Fibroblast of skin of right quadriceps (primary cell): ENCODE data around the gene PLCB1.
A peak's percentile ranks its signal among the peaks of the same experiment; 100 is the strongest.

Source experiments
- DNase-seq: peaks from one replicate; pipeline ENCODE4 v3.0.0-alpha.2; 2013

The PLCB1 gene

GRCh38 chr20:8248051-8248450 is 116.0 kb downstream of the PLCB1 start:
- no peak for DNase-seq

DNA sequence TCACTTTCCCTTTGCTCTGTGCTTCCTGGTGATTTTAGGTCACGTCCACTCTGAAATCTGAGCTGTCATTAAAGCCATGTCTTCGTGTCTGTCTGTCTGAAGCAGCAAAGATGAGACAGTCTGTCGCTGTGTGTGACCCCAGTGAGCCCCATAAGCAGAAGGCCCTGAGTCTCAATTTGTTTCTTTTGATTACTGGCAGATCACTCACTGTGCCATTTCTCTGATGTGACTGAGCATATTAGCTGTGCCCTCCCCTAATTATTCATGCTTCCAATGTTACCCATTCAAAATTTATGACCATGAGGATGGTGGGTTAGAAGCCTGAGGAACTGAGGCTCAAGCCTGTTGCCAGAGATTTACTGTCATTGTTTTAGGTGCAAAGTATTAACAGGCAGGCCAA is 117.6 kb downstream of the PLCB1 start:
- DNase-seq, result no peak

DNA sequence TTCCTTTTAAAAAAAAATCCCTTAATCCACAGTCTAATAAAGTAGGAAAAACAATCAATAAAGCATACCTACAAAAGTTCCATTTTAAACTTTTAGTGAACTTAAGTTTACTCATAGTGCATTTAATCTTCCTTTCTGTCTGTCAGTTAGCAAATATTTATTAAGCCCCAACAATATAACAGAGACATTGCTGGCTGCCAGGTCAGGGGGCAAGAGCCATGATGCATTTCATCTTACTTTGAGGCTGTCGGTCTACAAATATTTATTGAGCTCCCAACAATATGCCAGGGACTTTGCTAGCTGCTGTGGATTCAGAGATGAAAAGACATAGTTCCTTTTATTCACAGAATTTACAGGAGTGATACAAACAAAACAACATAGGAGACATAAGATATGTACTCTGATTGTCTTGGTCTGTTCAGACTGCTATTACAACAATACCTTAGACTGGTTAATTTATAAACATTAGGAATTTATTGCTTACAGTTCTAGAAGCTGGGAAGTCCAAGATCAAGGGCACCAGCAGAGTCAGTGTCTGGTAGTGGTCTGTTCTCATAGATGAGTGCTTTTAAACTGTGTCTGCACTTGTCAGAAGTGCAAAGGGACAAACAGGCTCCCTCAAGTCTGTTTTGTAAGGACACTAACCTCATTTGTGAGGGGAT is 118.6 kb downstream of the PLCB1 start:
- no peak for DNase-seq

DNA sequence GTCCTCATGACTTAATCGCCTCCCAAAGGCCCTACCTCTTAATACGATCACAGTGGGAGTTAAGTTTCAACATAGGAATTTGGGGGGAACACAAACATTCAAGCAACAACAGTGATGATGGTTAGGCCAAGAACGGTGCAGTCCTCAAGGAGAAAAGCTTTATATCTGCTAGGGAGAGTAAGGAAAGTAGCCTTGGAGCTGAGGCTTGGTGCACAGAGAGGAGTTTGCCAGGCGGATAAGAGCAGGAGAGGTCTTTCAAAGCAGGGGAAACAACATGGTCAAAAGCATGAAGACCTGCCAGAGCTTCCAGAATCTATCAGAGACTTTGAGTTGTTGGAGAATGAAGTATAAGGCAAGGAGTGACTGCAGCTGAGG is 119.1 kb downstream of the PLCB1 start:
- DNase-seq, result no peak

DNA sequence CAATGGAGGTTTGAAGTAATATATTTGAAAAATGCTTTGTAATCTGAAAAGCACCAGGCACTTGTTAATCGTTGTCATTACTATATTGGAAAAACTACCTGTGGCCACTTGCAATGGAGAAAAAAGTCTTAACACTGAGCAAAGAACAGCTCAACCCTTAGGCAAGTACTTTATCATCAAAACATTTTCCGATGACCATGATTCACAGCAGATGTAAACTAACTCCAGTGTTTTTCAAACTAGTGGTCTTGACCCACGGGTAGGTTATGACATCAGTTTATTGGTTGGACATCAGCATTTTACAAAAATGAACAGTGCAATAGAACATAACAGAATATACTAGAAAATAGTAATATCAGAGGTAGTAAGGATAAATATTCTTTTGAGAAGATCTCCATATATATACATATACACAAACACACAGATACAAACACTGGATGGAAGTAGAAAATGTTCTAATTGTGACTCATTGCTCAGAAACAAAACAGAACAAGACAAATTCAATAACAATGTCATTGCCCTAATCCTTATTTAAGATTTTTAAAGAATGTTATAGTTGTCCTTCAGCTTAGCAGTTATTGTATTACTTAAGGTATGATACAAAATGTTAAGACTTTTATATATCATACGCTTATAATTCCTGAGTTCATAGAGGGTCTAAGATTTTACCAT is 123.0 kb downstream of the PLCB1 start:
- DNase-seq, result no peak

DNA sequence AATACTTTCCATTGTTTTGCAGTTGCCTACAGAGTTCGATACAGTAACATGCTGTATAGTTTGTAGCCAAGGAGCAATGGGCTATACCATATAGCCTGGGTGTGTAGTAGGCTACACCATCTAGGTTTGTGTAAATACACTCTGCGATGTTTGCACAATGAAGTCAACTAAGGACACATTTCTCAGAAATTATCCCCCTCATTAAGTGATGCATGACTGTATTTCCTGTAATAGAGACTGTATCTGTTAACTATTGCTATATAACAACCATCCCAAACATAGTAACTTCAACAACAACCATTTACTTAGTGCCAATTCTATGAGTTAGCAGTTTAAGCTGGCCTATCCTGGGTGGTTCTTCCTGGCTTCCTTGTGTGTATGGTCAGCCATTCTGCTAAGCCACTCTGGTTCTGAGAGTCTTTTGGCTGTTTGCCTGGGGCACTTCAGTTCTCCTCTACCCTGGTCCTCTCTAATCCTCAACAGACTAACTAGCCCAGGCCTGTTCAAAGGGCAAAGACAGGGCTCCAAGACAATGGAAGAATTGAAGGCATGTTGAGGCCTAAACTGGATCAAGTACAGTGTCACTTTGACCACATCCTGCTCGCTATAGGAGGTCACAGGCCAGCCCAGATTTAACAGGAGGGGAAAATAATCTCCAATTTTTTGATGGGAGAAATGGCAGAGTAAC is 124.0 kb downstream of the PLCB1 start:
- no peak for DNase-seq

GRCh38 chr20:8260837-8261251 is 128.8 kb downstream of the PLCB1 start:
- no peak for DNase-seq

- no peak for DNase-seq
Observed at GRCh38 chr20:8262721-8263120, 130.7 kb downstream of the PLCB1 start.

DNA sequence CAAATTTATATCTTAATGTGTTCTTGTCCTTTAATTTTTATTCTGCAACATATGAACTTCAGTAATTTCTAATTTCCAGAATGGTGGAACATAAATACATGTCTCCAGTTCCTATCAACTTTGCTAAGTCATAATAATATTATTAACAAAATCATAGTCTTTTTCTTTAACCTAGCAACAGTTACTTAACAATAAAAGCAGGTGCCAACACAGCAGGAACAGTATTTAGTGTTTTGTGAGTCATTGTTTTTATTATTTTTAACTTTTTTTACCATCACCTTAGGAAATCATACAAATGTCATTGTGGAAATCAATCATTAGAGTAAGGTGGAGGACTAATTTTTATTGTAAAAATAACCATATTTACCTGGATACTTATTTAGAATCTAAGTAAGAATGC is 133.5 kb downstream of the PLCB1 start:
- no peak for DNase-seq

- no peak for DNase-seq
Observed at GRCh38 chr20:8267009-8267408, 134.9 kb downstream of the PLCB1 start.

GRCh38 chr20:8271727-8272126 is 139.7 kb downstream of the PLCB1 start:
- DNase-seq, result no peak

- no peak for DNase-seq
Observed at GRCh38 chr20:8272766-8273165, 140.7 kb downstream of the PLCB1 start.

DNA sequence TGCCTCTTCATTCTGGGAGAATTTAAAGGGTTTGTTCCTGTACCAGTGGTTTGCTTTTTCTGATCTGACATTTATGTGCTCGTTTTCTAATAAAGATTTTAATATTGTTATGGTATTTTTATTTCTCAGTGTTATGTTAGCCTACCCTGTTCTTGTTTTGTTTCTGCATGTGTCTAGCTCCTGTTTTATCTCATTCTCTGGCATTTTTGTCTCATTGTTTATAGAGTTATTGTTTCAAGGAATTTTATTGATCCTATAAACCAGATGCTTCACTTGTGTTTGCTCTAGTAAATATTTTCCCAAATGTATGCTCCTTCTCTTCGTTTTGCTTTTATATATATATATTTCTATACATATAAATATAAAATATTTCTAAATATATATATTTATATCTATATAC is 152.8 kb downstream of the PLCB1 start:
- no peak for DNase-seq

DNA sequence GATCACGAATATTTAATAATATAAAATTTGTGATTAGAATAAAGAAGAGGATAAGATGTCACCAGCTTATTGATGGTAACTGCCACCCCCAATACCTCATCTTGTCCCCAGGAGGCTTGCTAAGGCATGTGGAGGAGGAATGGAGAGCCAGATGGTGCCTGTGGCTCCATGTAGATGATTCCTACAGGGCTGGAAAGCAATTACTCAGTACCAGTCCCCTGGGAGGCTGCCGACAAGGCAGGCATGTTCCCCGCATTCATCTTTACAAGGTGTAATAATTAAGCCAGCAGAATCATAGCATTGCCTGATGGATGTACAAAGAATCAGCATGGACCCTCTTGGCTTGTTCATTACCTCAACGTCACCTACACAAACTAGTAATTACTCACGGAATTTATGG is 155.3 kb downstream of the PLCB1 start:
- DNase-seq, result no peak

DNA sequence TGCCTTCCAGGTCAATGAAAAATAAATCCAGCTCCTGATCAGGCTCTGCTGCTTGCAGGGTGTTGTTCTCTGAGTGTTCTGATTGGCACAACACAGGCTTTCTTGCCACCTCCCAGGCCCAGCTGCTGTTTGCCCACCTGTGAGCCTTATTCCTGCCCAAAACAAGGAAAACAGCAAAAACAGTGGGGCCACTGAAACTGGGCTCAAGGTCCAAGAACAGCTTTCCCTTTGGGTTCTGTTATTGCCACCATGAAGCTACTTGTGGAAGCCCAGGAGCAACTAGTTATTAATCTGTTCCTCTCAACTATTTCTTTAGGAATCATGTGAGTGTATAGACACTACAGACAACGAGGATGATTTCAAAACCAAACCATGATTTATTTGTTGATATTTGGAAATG is 159.1 kb downstream of the PLCB1 start:
- DNase-seq, result no peak

DNA sequence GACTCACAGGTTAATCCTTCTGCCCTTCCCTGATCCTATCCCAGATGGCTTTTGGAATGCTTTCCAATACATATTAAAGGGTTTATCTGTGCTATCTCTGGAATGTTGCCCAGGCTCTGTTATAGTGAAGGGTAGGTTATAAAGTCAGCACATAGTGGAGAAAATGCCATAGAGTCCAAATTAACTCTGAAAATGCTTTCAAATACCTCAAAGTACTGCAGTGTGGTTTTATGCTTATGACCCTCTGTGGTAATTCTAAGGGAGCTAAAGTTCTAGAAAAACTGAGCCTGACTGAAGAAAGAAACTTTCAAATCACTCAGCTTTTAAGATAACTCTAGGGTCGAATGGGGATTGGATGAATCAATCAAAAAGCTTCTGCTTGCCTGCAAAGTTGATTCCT is 159.8 kb downstream of the PLCB1 start:
- peak; percentile 92 for DNase-seq

DNA sequence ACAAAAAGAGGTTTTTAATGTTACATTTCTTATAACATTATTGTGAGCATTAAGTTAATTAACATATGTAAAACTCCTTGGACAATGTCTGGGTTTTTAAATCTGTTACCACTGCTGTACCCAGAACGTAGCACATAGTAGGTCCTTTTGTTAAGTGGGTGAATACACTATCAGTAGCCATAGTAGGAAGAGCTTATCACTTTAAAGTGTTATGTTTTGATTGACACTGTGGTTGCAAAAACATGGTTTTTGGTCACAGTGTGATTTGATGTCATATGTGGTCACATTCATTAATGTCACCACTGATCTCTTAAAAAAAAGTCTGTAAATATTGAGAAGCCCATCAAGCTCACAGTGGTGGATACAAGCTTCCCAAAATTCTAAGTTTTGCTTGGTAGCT is 160.7 kb downstream of the PLCB1 start:
- no peak for DNase-seq

- no peak for DNase-seq
Observed at GRCh38 chr20:8293750-8294149, 161.7 kb downstream of the PLCB1 start.

GRCh38 chr20:8296536-8296935 is 164.5 kb downstream of the PLCB1 start:
- DNase-seq, result no peak

- DNase-seq, result no peak
Observed at GRCh38 chr20:8298426-8299043, 166.5 kb downstream of the PLCB1 start.

GRCh38 chr20:8299921-8300320 is 167.9 kb downstream of the PLCB1 start:
- DNase-seq, result peak; percentile 42

DNA sequence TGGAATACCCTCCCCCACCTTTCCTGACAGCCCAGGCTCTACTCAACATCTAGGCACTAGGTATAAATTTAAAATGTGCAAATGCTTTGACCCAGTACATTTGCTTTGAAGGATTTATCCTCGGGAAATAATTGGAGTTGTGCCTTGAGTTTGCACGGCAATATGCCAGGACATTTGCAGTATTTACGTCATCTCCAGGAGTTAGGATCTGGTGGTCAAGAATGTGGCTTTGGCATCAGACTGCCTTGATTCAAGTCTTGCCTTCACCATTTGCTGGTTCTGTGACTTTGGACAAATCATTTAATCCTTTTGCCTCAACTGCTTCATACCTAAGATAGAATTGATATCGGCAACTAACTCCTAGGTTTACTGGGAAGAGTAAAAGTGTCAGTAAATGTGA is 169.6 kb downstream of the PLCB1 start:
- DNase-seq, result peak; percentile 40

DNA sequence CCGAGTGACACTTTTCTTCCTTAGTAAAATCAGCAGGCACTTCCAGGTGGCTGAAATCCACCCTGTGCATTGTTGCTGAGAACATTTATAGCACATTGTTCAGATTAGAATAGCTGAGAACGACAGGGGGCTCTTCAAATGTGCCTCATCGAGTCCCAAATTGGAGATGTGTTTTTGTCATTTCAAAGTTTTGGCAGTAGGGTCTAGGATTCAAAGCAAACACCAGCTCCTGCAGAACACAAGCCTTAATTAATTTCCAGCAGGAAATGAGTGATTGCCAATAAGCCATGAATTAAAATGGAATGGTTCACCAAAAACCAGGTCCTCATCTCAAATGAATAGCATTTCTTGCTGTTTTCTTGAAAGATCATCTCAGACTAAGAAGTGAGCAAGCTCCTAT is 171.6 kb downstream of the PLCB1 start:
- no peak for DNase-seq
